HG03108 (cell line): ENCODE results near the gene SHISA3.
"Not testable (repeated sequence)": the region's sequence is repeated elsewhere in the genome, so short reads cannot be mapped to it uniquely, and the experiment has no call there.

Source experiments
- ATAC-seq: cut with Tn5 transposase; IDR thresholded peaks from one replicate; pipeline ENCODE4 v1.9.1; 2021; ENCODE audit warnings: moderate library complexity; ENCODE audit not compliant: unreplicated experiment

SHISA3 gene

DNA sequence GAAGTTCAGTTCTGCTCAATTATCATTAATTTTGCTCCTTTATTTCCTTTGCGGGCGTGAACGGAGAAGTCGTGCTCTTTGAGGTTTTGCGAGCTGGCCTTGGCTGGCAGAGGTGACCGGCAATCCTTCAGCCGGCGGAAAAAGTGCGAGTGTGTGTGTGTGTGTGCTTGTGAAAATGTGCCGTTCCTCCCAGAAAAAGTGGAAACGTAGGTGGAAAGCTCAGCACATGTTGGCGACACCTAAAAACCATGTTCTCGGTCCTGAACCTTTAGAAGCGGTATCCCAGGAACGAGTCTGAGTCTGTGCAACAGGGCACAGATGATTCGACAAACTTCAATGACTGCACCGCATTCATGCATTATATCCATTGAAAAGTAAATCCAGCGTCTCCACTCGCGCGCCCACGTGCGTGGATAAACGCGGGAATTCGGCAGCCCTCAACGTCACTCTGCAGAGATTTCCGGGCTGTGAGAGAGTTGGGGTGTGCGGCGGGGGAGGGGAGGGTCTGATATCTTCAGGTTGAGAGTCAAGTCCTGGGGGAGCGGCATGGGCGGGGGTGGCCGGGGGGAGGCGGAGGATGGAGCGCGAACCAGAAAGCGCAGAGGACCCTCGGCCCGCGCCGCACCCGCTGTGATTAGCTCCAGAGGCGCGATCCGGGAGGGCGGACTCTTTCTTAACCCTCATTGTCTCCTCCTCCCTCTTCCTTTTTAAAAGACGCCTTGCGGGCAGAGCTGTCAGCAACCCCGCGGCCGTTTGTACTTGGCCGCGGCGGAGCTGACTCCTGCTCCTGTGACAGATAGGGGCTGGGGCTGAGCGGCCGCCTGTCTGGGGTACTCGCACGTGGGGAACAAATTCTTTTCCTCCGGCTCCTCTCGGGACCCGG is at the start of gene SHISA3:
Gene SHISA3 (plus strand): TSS at position 737 of the 883 bp plus-strand sequence. CDS start 569 bp downstream, outside the sequence.
- ATAC-seq, result no peak

DNA sequence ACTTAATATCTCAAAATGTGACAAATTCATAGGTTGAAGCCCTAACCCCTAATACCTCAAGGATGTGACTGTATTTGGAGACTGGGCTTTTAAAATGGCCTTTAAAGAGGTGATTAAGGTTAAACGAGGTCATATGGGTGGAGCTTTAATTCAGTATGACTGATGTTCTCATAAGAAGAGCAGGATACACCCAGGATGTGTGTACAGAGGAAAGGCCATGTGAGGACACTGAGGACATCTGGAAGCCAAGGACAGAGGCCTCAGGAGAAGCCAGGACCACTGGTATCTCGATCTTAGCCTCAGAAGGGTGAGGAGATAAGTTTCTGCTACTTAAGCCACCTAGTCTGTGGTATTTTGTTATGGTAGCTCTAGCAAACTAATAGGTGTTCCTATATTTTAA is 49.0 kb upstream of the SHISA3 start:
- no peak for ATAC-seq

DNA sequence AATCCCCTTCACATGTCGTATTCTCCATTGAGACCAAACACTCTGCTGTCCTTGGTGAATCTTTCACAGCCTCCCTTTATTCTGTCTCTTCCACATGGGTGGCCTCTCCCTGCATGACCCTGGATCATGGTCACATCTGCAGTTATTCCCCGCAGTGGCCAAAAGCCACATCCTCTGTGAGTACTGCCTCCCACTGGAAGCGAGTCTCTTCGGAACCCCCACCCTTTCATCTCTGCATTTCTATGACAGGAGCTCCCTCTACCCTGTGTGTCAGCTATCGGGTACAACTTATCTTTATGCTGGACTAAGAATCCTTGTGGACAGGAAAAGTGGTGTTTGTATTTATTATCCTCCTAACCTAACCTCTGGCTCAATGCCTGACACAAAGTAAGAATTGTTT is 48.6 kb upstream of the SHISA3 start:
- ATAC-seq, result no peak

DNA sequence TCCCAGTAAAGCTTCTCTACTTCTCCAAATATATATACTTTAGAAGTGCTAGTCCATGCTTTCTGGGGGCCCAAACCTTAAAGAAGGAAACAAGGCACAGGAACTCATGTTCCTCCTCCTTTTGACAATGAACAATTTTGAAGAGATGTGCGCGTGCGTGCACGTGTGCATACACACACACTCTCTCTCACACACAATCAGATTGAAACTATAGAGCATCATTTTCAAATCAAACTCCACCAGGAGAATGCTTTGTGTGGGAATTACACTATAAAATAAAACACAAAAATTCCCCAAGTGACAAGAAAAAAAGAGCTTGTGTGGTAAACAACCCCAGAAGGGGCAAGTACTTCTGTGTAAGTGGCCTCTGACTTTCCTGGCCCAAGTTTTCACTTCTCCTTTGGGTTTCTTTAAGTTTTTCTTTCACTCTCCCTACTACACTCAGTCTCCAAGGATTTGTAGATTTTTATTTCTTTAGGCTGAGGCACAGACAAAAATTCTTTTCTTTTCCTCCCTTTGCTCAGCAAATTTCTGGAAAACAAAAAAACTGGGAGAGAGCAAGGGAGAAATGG is 46.6 kb upstream of the SHISA3 start:
- no peak for ATAC-seq

DNA sequence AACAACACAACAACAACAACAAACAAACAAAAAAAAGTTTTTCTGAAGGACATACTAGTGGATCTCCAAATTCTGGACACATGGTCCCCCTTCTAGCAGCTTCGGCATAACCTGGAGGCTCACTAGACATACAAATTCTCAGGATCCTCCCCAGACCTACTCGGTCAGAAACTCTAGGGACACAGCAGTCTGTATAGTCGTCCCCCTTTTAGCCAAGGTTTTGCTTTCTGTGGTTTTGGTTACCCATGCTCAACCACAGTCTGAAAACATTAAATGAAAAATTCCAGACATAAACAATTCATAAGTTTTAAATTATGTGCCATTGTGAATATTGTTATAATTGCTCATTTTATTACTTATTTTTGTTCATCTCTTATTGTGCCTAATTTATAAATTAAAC is 45.2 kb upstream of the SHISA3 start:
- no peak for ATAC-seq

DNA sequence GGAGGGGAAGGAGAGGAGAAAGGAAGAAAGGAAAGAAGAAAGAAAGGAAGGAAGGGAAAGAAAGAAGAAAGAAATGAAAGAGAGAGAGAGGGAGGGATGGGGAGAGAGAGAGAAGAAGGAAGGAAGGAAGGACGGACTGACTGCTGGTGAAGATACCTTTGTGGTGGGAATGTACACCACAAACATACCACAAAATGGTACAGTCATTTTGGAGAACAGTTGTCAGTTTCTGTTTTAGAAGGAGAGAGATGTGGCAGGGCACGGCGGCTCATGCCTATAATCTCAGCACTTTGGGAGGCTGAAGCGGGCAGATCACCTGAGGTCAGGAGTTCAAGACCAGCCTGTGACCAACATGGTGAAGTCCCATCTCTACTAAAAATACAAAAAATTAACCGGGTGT is 40.0 kb upstream of the SHISA3 start:
- ATAC-seq, result no peak

DNA sequence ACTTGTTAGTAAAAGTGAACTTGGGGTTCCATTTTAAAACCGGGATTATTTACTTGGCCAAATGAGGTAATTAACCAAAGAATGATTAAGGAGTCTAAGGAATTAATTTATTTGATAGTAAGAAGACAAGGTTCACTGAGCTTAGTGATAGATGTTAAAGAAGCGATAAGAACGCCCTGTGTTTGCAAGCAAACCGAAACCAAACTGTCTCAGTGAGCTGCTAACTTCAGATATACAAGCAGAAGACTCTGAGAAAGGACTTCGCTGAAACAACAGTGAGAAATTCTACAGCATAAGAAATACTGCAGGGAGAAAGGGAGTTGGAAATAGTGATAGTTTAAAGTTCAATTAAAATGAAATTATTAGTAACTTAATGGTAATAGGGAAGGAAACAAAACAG is 37.6 kb upstream of the SHISA3 start:
- ATAC-seq, result no peak

DNA sequence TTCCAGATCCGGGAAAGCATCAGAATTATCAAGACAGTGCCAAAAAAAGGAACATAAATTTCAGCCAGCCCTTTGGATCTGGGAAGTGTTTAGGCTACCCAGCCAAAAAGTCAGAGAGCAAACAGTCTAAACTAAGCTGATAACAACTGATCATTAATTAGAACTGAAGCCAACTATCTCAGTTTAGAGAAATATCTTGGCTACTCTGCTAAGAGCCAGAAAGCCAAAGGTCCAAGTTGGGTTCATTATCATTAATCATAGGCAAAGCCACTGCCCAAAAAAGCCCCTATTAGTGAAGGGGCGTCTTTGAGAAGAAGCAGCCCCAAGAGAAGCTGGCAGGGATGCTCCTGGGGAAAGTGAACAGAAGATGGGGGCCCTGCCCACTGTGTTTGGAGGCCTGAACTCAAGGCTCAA is 37.0 kb upstream of the SHISA3 start:
- ATAC-seq, result no peak

DNA sequence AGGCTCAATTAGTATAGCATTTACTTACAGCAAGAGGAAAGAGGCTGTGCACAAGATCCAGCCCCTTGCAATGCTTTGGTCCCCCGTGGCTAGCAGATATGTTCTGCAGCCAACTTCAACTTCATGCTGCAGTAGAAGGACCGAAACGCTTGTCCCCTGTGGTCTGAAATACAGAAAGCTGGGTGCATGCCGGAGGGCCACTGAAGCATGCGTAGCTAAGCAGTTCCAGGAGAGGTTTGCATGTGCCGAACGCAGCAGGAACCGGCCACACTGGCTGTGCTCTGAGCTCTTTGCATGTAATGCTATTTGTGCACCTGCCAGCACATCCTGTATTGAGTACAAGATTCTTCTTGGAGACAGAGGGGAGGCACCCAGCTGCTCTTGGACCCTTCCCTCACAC is 35.8 kb upstream of the SHISA3 start:
- no peak for ATAC-seq

DNA sequence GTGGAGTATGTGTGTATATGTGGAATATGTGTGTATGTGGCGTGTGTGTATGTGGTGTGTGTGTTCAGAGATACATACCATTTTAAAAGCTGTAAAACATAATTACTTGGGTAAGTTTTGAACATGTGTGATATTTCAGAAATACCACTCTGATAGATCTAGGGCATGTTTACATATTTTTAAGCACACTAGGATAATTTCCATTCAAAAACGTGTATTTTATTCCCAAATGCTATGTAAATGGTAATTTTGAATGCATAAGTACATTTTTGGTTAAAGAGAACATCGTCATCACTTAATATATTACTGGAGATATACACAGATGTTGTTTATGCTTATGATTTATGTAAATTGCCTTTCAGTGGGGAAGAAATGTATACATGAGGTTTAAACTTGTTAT is 34.7 kb upstream of the SHISA3 start:
- no peak for ATAC-seq

DNA sequence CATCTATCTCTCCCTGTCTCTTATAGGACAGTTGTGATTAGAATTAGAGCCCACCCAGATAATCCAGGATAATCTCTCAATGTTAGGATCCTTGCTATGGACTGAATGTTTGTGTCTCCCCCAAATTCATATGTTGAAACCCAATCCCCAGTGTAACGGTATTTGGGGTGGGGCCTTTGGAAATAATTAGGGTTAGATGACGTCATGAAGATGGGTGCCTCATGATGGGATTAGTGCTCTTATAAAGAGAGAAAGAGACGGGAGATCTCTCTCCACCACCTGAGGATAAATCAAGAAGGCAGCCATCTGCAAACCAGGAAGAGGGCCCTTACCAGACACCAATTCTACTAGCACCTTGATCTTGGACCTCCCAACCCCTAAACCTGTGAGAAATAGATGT is 33.7 kb upstream of the SHISA3 start:
- no peak for ATAC-seq

DNA sequence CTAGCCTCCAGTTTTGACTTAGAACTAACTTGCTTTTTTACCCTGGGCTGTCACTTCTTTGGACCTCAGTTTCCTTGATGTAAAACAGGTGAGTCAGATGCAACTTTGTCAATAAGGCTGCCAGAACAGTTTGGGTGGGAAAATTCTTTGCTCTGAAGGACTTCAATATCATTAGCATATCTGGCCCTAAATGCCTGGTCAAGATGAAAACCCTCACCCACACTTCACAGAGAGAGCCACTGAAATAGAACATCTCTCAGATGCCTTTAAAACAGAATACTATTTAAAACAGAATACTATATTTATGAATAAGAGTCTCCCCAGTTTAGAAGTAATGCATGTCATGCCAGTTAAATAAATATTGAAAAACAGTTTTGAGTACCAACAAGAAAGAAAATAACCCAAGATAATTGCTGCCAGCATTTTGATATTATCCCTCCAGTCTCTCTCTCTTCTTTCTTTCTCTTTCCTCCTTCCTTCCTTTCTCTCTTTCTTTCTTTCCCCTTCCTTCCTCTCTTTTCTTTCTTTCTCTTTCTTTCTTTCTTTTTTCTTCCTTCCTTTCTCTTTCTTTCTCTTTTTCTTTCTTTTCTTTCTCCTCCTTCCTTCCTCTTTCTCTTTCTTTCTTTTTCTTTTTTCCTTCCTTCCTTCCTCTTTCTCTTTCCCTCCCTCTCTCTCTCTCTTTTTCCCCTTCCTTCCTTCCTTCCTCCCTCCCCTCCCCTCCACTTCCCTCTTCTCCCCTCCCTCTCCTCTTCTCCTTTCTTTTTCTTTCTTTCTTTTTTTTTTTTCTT is 32.8 kb upstream of the SHISA3 start:
- ATAC-seq, result no peak

DNA sequence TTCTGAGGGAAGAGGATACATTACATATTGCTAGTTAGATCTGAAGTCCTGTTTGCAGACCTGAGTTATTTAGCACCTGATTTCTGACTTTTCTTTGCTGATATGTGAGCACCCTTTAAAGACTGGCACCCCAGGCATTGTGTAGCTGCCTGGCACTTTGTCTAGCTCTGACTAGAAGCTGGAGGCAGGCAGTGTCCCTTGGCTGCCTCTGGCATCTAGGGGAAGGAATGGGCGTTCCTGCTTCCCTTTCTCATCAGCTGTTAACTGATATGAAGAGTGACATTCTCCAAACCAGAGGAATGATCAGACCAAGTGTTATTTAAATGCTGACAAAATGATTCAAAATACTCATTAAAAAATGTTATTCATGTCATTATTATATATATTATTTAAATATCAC is 30.3 kb upstream of the SHISA3 start:
- ATAC-seq, result no peak

DNA sequence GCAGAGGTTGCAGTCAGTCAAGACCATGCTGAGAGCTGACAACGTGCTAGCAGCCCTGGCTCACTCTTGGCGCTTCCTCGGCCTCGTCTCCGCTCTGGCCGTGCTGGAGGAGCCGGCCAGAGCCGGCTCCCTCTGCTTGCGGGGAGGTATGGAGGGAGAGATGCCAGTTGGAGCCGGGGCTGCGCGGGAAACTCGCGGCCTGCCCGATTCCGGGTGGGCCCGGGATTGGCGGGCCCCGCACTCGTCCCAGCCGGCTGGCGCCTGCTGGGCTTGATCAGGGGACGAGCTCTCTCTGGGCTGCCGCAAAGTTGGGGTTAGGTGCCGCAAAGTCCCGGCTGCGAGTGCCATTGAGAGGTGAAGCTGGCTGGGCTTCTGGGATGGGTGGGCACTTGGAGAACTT is 27.8 kb upstream of the SHISA3 start:
- no peak for ATAC-seq

DNA sequence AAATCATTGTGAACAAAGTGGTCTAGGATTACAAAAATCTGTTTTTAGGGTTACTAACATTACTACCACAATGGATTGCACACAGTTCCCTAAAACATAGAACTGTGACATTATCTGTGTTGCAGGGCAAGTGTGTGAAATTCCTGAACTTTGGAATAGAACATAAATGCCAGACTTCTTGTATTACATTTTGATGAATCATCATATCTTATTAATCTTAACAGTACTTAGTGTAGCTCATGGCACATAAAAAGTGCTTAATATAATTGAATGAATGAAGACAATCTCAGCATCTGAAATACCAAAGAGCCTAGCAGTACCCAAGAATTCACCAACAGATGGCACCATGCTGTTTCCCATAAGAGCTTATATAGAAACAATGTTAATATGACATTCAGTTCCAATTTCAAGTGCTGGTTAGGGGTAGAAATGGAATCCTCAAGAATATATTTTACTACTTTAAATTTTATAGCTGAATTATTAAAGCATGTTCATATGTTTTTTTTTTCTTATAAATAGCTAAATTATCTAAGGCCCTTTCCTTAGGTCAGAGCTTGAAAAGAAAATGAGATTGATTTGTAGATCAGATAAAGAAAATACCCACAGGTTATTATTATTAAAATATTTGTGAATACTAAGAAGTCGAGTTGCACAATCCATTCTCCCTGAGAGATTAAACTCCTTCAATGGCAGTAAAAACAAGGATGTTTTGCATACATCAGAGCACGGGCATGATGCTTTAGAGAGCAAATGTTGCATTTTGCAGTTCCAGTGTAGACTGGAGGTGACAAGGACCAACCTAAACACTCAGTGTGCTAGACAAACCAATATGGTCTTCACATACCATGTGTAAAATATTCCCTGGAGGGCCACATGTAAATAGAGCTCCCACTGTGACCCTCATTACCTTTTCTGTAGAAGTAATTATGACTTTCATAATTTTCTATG is 25.7 kb upstream of the SHISA3 start:
- peak; percentile 66 for ATAC-seq

DNA sequence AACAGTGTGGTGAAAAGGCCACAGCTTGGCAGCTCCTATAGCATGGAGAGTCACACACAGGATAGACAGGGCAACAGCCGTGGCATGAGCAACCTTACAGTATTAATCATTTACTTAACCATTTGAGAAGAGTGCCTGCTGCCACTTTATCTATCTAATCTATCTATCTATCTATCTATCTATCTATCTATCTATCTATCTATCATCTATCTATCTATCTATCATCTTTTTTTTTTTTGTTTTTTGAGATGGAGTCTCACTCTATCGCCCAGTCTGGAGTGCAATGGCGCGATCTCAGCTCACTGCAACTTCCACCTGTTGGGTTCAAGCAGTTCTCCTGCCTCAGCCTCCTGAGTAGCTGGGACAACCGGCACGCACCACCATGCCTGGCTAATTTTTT is 25.0 kb upstream of the SHISA3 start:
- ATAC-seq, result not testable (repeated sequence)

DNA sequence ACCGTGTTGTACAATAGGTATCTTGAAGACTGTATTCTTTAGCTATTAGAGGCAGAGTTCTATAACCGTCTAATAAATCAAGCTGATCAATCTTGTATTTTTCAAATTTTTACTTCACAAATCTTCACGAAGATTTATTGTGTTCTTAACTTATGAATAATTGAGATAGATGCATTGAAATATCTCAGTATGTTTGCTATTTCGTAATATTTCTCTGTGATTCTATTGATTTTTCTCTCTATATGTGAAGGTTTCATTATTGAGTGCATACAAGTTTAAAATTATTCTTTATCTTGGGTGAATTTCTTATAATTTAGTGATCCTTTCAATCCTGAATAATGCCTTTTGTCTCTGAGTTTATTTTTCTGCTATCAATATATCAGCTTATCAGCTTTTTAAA is 19.8 kb upstream of the SHISA3 start:
- no peak for ATAC-seq

DNA sequence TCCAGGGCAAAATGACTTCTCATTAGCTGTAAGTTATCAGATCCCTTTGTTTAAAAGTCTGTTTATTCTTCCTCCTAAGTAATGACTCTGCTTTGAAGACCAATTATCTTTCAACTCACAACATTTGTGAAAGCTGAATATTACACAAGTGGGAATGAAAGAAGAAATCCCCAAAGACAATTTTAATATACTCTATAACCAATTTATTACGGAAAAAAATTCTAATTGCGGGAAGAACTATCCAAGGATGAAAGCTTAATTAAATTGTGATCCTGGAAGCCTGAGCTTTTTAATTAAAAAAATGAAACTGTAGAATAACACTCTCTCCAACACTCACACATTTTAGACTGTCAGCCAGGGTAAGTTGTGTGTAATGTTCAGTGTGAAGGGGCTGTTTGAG is 15.6 kb upstream of the SHISA3 start:
- ATAC-seq, result no peak

DNA sequence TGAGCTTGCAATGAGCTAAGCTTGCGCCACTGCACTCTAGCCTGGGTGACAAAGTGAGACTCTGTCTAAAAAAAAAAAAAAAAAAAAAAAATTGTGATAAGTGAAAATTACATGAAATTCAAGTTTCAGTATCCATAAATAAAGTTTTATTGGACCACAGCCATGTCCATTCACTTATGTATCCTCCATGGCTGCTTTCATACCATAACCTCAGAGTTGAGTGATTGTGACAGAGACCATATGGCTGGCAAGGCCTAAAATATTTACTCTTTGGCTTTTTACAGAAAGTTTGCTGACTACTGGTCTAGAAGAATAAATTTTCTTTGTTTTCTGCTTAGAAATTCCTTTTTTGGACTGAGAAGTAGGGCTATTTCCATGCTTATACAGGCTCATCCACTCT is 11.8 kb upstream of the SHISA3 start:
- no peak for ATAC-seq

DNA sequence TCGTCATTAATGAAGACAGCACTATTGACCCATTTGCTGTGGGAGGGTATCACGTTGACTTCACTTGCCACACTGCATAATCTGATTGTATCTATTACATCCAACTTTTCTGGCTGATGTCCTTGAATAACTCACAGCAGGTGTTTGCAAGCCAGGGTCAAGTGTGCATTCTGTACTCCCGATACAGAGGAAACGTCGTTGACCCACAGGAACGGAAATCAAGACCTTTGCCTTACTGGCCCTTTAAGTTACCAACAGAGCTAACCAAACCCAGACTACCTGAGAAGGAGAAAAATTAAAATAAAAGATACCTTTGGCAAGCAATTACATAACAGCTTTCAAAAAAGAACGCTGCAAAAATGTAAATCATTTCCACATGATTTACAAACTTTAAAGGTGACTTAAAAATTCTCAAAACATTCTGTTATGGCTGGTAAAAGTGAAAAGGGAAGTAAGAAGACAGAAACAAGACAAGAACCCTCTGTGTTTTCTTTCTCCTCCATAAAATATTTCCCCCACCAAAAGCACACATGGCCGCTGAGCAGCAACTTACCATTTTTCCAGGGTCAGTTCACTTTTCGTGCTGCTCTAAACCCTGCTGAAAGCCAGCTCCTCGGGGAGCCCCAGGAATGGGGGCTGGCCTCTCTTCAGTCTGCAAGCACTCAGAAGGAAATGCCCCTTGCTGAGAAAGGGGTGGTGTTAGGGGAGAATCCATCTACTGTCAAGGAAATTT is 6.5 kb upstream of the SHISA3 start:
- no peak for ATAC-seq
